H1 (cell line): ENCODE measurements around the gene ZBTB16. TPM values are rescaled to one million over a fixed set of nuclear protein-coding genes. Genes with fewer than 3 reads are reported as not detected.

Source experiments
- CHD1 ChIP-seq: IDR thresholded peaks from 2 replicates; pipeline ENCODE4 v1.6.1; 2012; ENCODE audit warnings: low read depth, low read length, improper control_type of control experiment
- CHD7 ChIP-seq: fragments of 300-600 bp; sonication (generic); IDR thresholded peaks from 2 replicates; pipeline ENCODE4 v1.7.1; 2012; ENCODE audit warnings: low read length, moderate library complexity, mild to moderate bottlenecking, inconsistent platforms; ENCODE audit not compliant: insufficient replicate concordance
- E2F6 ChIP-seq: IDR thresholded peaks from 2 replicates; pipeline ENCODE4 v1.6.1; 2012; ENCODE audit warnings: inconsistent platforms
- FOSL1 ChIP-seq: IDR thresholded peaks from 2 replicates; pipeline ENCODE4 v1.6.1; 2011; ENCODE audit warnings: mild to moderate bottlenecking, low read depth, low read length, moderate library complexity; ENCODE audit not compliant: insufficient read depth
- KDM4A ChIP-seq: IDR thresholded peaks from one replicate; pipeline ENCODE4 v1.7.1; 2012; ENCODE audit warnings: low read depth, mild to moderate bottlenecking, moderate library complexity, low read length, inconsistent platforms; ENCODE audit not compliant: severe bottlenecking
- NRF1 ChIP-seq: IDR thresholded peaks from 2 replicates; pipeline ENCODE4 v1.6.1; 2011; ENCODE audit warnings: mild to moderate bottlenecking, low read depth, low read length, improper control_type of control experiment
- SIX5 ChIP-seq: IDR thresholded peaks from 2 replicates; pipeline ENCODE4 v1.6.1; 2011; ENCODE audit warnings: mild to moderate bottlenecking, low read depth, low read length
- TBP ChIP-seq: IDR thresholded peaks from 2 replicates; pipeline ENCODE4 v1.6.1; 2011; ENCODE audit warnings: low read depth, low read length, improper control_type of control experiment
- ZNF274 ChIP-seq: IDR thresholded peaks from 2 replicates; pipeline ENCODE4 v1.7.0; 2012; ENCODE audit warnings: low read length, borderline replicate concordance; ENCODE audit errors: extremely low read depth
- polyA plus RNA-seq, 7 experiments: library from polyadenylated mRNA; depleted of rRNA in 3 of 7; stranded (reverse) in 5 of 7; unstranded in 2 of 7; fragments of >200 nt in 5 of 7; fragments of 200-250 nt in 2 of 7; gene quantifications; 1 replicate in 5 of 7; 2 replicates in 1 of 7; 4 replicates in 1 of 7; pipeline versions ENCODE4 v1.2.1 to v1.2.3, GENCODE V29; 2011 to 2013; ENCODE audit warnings: missing spikeins in 2 of 7, mixed read lengths in 2 of 7
- total RNA-seq: library from RNA; stranded (reverse); fragmentation: NEBNext Ultra II Directional; extraction: Animal tissue kit (Norgen Biotek cat#: 25700); gene quantifications from 2 replicates; pipeline ENCODE4 v1.2.1, GENCODE V29; 2021

ZBTB16 gene
- total and polyA plus RNA-seq, 2 of the 8 experiments (the other 6 are each of a cell fraction or from before 2014, with no cell fraction given): 0.12 to 0.61 TPM

- TF ChIP-seq CHD7 (no peak), NRF1 (no peak), E2F6 (no peak), SIX5 (no peak), KDM4A (no peak), ZNF274 (no peak), FOSL1 (no peak), CHD1 (no peak), TBP (no peak)
- TF ChIP-seq, all 59 proteins: peak for 0
These were observed 78.3 kb downstream of the ZBTB16 start (continued) for GRCh38 chr11:114137838-114138237.
